NCI-H1105 (cell line): Measurements from ENCODE around the gene FASTKD3.
"Not testable (repeated sequence)": the region's sequence is repeated elsewhere in the genome, so short reads cannot be mapped to it uniquely, and the experiment has no call there.

Experiments
- DNase-seq: peaks from one replicate; lab custom pipeline; 2025; lab: John Stamatoyannopoulos, UW

Gene FASTKD3

GRCh38 chr5:7868773-7869473 lies at the start of gene FASTKD3, which contains the start of gene MTRR:
Gene FASTKD3 (minus strand): TSS chr5:7869031. CDS start chr5:7868083, 948 bp downstream.
Gene MTRR (plus strand): TSS chr5:7869148. CDS start chr5:7870795, 1,647 bp downstream.
- peak; percentile 91 for DNase-seq

- no peak for DNase-seq
Observed at GRCh38 chr5:7917130-7918123, 48.6 kb upstream of the FASTKD3 start.

GRCh38 chr5:7916171-7916804 lies 47.5 kb upstream of the FASTKD3 start:
- DNase-seq = no peak

- DNase-seq = not testable (repeated sequence)
Observed at GRCh38 chr5:7911429-7911771, 42.6 kb upstream of the FASTKD3 start.

- no peak for DNase-seq
Observed at GRCh38 chr5:7910738-7911428, 42.1 kb upstream of the FASTKD3 start.

- DNase-seq = no peak
Observed at GRCh38 chr5:7908317-7908716, 39.5 kb upstream of the FASTKD3 start.

- no peak for DNase-seq
Observed at GRCh38 chr5:7907612-7908011, 38.8 kb upstream of the FASTKD3 start.

GRCh38 chr5:7904170-7904569 lies 35.3 kb upstream of the FASTKD3 start:
- no peak for DNase-seq

GRCh38 chr5:7902666-7903625 lies 34.1 kb upstream of the FASTKD3 start:
- no peak for DNase-seq

- no peak for DNase-seq
Observed at GRCh38 chr5:7902201-7902600, 33.4 kb upstream of the FASTKD3 start.

GRCh38 chr5:7897014-7897600 lies 28.3 kb upstream of the FASTKD3 start:
- DNase-seq = no peak

- DNase-seq = no peak
Observed at GRCh38 chr5:7894860-7895259, 26.0 kb upstream of the FASTKD3 start.

GRCh38 chr5:7894439-7894838 lies 25.6 kb upstream of the FASTKD3 start:
- DNase-seq = no peak

- DNase-seq = no peak
Observed at GRCh38 chr5:7888901-7889300, 20.1 kb upstream of the FASTKD3 start.

GRCh38 chr5:7886849-7887475 lies 18.1 kb upstream of the FASTKD3 start:
- DNase-seq = peak; percentile 55

GRCh38 chr5:7884491-7885267 lies 15.8 kb upstream of the FASTKD3 start:
- DNase-seq = no peak

- DNase-seq = no peak
Observed at GRCh38 chr5:7882926-7883325, 14.1 kb upstream of the FASTKD3 start.

GRCh38 chr5:7881816-7882215 lies 13.0 kb upstream of the FASTKD3 start:
- no peak for DNase-seq

GRCh38 chr5:7881091-7881490 lies 12.3 kb upstream of the FASTKD3 start:
- DNase-seq = no peak
